Activated CD4-positive, alpha-beta T cell treated with anti-CD3 and anti-CD28 coated beads, Interleukin-2, Interleukin-4, amounts not matched to agents 100 ng/mL and 50 ng/mL, durations not matched to agents 16 hours and 8 hours (primary cell): ENCODE measurements around the gene SH3PXD2B.
"Not testable (repeated sequence)": the region's sequence is repeated elsewhere in the genome, so short reads cannot be mapped to it uniquely, and the experiment has no call there.

Experiments used
- DNase-seq: peaks from one replicate; pipeline ENCODE4 v3.0.0-alpha.2; 2020; ENCODE audit warnings: low spot score

SH3PXD2B gene

DNA sequence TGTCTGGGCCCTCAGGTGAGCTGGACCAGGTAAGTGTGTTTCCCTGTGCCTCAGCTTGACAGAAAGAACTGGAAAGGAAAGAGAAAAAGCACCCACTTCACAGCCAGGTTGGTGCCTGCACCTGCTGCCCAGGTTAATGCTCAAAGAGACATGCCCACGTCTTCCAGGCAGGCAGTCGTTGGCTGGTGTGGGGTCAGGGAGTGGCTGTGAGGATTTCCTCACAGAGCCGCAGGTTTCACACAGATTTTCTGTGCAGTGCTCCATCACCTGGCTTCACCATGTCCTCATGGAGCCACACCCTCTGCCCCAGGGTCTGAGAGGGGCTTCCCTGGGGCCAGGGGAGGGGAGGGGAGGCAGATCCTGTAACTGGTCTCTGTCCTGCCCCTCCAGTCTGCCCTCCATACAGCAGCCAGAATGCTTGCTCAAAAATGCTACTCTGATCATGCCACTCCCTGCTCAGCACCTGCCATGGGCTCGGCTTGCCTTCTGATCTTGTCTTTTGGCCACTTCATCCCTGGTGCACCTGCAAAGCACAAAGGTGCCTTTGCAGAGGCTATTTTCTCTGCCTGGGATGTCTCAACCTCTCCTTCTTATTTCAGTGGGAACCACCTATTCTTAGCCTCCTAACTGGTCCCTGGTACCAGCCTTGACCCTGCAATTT is 88.2 kb downstream of the SH3PXD2B start:
- DNase-seq, result no peak

DNA sequence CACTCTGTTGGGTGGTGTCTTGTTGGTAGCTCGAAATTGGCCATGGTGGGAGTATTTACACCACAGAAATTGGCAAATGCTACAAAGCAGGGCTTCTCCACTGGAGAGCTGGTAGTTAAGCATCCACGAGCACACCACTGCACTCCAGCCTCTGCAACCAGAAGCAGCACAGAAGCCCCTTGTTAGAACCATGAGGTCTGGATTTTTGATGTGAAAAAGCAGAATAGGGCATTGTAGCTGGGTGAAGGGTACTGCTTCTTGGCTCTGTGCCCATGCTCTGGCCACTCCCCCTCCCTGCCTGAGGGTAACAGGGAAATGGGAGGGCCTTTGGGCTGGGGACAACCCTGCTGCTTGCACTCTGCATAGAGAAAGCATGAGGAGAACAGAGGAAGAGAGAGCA is 89.6 kb downstream of the SH3PXD2B start:
- DNase-seq, result peak; percentile 66

DNA sequence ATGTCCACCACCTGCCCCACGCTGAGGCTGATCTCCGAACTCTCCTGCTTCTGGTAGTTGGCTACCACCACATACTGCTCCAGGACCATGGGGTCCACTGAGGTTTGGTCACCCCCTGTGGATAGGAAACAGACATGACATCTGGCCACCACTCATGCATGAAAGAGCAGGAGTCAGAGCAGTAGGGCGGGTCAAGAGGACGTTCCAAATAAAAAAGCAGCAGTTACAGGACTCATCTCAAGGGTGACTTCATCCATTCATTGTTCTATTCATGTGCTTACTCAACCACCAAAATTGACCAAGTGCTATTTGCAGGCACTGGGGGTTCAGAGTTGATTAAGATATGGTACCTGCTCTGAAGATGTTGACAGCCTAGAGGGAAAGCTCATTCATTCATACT is 91.6 kb downstream of the SH3PXD2B start:
- no peak for DNase-seq

DNA sequence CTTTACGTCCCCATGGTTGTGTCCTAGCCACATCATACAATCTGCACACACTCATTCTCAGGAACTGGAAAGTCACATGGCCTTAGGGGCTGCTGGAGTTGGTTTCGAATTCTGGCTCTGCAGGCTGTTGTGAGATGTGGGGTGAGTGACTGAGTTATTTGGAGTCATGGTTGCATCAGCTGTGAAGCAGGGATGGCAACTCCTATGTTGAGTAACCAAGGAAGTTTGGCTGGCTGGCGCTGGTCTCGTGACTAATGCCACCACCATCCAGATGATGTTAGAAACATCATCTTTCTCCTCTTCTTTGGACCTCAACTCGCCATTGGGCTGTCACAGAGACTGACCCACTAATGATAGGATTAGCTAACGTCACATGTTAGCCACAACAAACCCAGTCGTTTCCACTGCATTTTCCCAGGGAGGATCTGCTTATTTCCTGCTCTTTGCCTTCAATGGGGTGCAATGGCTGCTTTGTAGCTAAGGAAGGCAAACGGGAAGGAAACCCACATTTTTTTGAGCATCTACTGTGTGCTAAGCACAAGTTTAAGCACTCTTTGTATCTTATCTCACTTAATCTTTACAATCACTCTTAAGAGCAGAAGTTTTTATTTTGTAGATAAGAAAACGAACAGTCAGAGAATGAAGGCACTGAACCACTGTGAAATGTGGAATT is 92.6 kb downstream of the SH3PXD2B start:
- peak; percentile 95 for DNase-seq

DNA sequence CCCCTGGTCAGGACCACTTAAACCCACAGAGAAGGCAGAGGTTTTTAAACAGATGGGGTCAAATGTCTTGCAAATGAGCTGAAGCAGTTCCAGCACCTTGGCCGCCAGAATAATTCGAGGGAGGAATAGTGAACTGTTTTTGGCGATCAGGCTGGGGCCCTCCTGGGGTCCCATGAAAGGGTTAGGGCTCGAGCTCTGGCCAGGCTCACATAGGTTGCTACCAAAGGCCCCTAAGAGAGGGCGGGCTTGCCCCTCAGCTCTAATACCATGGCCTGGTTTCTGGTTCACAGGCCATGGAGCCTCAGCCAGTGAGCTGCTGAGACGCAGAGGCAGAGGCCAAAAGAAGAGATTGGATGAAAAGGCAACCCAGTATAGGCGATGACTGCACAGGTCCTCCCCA is 96.0 kb downstream of the SH3PXD2B start:
- DNase-seq, result no peak

DNA sequence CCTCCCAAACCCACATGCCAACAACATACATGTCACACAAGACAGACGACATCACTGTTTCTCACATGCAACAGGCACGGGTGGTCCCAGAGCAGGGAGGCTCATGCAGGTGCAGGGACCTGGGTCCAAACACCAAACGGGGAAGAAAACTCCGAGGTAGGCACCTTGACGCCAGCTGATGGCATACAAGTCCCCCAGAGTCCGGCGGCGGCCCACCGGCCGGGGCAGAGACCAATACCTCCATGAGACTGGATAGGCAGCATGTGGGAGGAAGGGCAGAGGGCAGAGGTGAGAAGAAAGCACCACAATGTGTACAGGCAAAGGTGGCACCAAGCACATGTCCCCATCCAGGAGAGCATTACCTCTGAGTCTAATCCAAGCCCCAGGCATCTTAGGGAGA is 97.8 kb downstream of the SH3PXD2B start:
- no peak for DNase-seq

DNA sequence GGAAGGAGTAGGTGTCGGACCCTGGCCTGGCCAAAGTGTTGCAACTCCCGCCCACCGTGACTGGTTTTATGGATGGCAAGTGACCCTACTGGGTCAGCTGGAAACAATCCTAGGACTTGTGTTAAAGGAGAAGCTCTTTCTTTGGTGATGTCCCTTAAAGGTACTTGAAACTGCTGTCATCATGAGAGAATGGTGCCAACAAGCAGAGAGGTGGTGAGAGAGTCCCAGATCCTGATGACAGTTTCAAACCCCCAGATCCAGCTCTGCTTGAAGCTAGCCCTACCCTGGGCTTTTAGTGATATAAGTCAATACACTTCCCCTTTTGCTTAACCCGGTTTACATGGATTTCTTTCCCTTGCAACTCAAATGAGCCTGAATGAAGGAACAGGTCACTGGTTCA is 98.3 kb downstream of the SH3PXD2B start:
- DNase-seq, result no peak

DNA sequence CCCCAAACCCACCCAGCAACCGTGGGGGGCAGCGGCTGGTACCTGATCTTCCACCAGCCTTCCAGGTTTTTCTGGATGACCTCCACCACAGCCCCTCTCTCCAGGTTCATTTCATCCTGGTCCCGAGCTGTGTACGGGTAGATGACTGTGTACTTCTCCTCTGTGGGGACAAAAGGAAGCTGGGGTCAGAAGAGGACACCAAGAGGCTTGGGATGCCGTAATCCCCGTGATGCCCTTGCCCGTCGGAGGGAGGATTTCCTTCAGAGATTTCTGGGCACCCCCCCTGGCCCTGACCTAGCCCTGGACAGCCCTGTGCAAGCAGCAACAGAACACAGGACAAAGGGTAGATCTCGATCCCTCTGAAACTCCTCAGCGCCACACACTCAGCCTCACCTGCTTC is 100.5 kb downstream of the SH3PXD2B start:
- no peak for DNase-seq

DNA sequence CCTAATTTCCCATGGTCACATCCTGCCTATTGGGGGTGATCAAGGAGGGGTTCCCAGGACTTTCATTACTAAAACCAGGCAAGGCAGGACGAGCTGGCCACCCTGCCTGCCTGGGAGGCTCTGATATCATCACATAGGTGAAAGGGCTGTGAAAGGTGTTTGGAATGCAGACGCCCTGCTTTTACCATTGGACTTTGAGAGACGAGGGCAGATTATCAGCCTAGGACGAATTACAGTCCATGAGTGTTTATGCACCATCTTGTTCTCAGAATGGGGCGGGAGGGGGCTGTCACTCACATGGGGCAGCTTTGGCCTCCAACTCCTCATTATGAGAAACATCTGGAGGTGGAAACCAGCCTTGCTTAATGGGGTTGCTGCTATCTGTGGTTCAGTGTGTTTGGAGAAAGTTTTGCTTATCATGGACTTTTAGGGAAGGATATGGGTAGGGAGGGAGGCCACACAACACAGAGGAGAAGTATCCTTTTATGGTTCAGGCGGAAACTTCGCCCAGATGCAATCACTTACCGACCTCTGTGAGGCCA is 101.0 kb downstream of the SH3PXD2B start:
- DNase-seq, result no peak

DNA sequence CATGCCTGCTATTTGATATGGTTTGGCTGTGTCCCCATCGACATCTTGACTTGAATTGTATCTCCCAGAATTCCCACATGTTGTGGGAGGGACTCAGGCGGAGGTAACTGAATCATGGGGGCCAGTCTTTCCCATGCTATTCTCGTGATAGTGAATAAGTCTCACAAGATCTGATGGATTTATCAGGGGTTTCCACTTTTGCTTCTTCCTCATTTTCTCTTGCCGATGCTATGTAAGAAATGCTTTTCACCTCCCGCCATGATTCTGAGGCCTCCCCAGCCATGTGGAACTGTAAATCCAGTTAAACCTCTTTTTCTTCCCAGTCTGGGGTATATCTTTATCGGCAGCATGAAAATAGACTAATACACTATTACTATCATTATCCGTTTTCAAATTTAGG is 101.8 kb downstream of the SH3PXD2B start:
- DNase-seq, result not testable (repeated sequence)

DNA sequence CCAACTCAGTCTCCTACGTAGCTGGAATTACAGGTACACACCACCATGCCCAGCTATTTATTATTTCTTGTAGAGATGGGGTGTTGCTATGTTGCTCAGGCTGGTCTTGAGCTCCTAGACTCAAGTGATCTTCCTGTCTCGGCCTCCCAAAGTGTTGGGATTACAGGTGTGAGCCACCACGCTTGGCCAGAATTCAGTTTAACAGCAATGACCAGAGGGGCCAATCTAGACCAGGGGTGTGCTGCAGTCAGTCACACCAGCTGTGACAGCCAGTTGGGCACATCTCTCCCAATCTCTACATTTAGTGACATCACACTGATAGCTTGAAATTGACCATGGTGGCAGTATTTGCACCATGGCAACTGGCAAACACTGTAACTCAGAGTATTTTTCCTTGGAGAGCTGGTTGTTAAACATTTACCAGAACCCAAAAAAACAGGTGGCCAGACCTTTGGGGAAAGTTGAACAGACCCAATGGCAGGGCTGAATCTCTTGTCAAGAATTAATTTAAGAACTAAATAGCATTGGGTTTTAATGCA is 103.0 kb downstream of the SH3PXD2B start:
- no peak for DNase-seq

DNA sequence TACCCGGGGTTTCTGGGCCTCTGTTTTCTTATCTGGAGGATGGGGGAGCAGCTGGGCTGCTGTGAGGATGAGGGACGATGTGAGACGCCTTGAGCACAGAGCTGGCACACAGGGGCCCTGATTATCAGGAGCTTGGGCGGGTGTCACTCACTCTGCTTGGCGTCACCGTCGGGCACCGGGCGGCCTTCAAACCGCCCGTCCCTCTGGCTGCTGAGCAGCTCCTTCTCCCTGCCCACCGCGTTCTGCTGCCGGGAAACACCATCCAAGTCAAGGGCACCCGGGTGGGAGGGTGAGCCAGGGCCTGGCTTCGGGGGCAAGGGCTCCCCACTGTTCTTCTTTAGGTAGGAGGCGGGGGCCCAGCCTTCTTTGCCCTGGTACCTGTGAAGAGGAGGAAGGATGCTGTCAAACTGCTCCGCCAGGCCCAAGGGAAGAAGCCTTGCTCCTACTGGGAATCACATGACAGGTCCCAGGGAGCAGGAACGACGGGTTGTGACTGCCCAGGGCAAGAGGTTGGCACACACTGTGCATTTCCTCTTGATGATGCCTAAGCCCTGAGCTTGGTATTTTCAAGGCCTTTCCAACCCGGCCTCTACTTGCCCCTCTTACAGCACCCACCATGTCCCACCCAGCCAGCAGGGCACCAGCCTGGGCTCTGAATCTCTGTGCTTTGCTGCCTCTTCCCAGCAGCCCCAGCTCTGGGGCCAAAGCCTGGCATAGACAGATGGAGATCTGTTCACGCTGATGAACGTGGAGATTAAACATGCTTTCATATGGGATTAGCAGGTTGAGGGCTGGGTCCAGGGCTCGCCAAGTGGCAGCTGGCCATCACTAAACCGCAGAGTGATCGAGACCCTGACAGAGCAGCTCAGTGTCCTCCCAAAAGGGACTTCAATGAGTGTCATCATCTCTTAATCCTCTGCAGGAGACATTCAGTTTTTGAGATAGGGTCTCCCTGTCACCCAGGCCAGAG is 103.8 kb downstream of the SH3PXD2B start:
- DNase-seq, result no peak

DNA sequence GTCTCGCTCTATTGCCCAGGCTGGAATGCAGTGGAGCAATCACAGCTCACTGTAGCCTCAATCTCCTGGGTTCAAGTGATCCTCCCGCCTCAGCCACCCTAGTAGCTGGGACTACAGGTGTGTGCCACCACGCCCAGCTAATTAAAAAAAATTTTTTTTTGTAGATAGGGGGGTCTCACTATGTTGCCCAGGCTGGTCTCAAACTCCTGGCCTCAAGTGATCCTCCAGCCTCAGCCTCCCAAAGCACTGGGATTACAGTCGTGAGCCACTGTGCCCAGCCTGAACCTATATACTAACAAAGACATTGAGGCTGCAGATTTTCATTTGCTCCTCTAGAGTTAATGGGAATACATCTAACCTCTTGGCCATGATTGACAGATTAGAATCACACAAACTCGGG is 105.6 kb downstream of the SH3PXD2B start:
- DNase-seq, result not testable (repeated sequence)

DNA sequence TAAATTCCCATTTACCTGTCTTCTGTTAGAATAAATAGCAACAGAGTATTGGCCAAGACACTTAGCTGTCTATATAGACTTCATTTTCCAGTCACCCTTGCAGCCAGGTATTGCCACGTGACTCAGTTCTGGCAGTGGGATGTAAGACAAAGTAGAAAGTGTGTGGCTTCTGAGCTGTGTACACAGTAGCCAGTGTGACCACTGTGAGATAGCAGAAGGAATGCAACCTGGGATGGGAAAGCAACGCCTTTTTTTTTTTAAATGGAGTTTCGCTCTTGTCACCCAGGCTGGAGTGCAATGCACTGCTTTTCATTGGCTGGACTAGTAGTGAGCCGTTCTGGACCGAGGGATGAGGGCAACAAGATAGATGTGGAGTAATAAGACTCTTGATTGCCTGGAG is 106.2 kb downstream of the SH3PXD2B start:
- no peak for DNase-seq

DNA sequence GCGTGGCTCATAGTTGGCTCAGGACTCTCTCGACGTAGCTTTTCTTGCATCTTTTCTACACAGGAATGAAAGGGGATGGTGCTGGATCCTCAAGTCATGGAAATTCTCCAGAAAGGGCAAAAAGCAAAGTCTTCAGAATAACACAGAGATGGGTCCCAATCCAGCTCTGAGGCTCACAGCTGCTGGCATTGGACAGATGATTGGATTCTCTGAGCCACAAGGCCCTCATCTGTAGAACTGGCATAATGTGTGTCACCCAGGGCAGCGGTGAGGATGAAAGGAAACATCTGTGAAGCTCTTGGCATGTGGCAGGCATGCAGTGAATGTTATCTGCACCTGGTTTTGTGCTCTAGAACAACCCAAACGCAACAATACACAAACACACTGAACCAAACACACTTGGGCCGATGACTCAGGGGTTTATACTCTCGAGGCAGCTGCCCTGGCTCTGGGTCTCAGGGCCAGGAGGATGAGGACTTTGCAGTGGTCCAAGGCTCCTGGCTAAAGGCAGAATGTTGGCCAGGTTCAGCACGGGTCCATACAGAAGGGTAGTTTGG is 106.8 kb downstream of the SH3PXD2B start:
- no peak for DNase-seq

DNA sequence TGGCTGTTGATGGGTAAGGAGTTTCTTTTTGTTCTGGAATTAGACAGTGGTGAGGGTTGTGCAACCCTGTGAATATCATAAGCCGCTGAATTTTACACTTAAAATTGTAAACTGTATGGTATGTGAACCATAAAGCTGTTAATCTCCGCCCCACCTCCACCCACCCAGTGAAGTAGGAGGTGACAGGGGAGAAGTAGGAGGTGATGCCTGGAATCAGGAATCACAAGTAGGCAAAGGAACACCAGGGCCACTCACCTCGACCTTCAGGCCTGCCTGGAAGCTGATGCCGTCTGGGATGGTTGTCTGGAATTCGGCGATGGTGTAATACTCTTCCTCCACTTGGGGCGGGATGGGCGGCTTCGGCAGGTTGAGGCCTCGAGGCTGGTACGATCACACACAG is 108.4 kb downstream of the SH3PXD2B start:
- DNase-seq, result no peak

DNA sequence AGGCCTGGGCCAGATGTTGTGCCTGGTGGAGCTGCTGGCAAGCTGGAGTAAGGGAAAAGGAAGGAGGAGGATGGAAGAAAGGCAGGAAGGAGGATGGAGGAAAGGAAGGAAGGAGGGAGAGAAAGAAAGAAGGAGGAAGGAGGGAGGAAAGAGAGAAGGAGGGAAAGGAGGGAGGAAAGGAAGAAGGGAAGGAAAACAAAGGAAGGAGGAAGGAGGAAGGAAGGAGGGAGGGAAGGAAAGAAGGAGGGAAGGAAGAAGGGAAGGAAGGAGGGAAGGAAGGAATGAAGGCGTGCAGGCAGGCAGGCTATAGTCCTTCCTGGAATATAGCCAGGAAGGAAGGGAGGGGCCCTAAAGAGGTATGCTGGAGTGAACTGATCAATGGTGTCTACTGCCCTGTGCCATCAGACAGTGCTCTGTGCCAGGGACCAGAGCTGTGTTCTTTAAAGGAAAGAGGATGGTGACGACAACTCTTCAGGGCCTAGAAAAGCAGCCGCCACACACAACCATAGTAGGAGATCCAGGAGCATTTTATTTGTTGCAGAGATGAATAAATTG is 109.4 kb downstream of the SH3PXD2B start:
- no peak for DNase-seq

DNA sequence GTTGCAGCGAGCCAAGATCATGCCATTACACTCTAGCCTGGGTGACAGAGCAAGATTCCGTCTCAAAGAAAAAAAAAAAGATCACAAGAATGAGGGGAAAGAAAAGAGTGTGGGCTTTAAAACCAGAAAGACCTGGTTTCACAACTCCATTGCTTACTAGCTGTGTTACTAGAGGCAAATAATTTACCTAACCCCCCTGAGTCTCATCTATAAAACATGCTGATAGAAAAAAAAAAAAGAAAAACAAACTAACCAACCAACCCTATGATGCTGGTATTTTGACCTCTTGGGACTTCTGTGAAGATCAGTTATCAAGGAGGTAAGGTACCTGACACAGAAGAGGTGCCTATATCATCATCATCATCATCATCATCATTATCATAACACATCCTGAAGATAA is 110.6 kb downstream of the SH3PXD2B start:
- no peak for DNase-seq

DNA sequence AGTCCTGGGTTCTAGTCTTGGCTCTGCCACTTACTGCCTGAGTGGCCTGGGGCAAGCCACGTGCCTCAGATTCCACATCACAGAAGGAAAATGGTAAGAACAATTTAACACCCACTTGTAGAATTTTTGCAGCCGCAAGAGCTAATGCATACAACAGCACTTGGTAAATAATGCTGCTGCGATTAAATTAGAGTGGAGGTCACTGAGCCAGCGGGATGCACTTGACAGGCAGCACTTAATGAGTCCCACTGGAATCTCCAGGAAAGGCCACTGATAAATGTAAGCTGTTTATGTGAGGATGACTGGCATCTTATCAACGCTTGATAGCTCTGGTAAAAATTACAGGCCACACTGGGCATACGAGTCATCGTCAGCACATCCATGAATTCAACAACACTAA is 111.4 kb downstream of the SH3PXD2B start:
- no peak for DNase-seq

DNA sequence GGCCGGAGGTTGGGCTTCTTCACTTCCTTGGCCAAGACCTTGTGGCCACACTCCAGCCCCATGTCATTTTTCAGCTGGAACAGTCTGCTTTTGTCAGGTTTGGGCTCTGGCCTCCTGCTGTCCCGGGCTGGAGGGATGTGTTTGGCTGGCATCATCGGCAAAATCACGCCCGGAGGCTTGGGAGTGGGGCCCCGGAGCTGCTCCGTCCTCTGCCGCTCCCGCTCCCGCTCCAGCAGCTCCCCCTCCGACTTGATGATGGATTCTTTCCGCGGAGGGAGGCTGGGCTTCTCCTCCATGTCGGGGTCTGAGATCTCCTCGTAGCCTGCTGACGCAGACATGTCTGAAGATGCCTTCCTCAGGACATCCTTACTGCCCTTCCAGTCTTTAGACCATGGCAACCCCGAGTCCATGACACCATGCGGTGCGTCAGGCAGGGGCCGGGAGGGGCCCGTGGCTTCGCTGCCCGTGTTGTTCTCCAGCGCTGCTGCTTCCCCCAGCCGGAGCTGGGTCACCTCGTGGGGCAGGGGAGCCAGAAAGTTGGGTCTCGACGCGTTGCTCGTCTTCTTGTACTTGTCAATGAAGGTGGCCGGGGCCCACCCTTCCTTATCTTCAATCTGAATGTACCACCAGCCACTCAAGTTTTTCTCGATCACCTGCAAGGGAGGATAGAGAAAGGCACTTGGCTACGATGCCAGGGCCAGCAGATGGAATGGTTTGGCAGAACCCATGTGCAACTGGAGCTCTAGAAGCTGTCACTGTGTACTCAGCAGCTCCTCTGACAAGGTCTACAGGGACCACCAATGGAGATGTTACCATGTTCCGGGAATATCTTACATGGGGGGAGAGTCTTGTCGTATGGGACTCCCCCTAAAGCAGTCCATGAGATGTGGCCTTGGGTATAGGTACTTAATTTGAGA is 114.8 kb downstream of the SH3PXD2B start:
- no peak for DNase-seq
